KMS-11 (cell line): Measurements from ENCODE around the gene TMPRSS9.

Experiments
- H2AFZ ChIP-seq: fragments of 200-600 bp; sonication (generic); 2 replicates; pipeline ENCODE4 v1.6.1; 2016; ENCODE audit warnings: antibody characterized with exemption, mixed run types, low read depth
- H3K27ac ChIP-seq: fragments of 200-600 bp; sonication (generic); 2 replicates; pipeline ENCODE4 v1.6.1; 2016; ENCODE audit warnings: mild to moderate bottlenecking, mixed run types
- H3K27me3 ChIP-seq: fragments of 200-600 bp; sonication (generic); 2 replicates; pipeline ENCODE4 v1.6.1; 2017; ENCODE audit warnings: mild to moderate bottlenecking, low read depth, mixed run types, moderate library complexity; ENCODE audit not compliant: insufficient read depth
- H3K36me3 ChIP-seq: fragments of 200-600 bp; sonication (generic); 2 replicates; pipeline ENCODE4 v1.6.1; 2017; ENCODE audit warnings: mild to moderate bottlenecking, mixed run types; ENCODE audit not compliant: insufficient read depth
- H3K4me1 ChIP-seq: fragments of 200-600 bp; sonication (generic); 2 replicates; pipeline ENCODE4 v1.6.1; 2016; ENCODE audit warnings: mild to moderate bottlenecking, low read depth, mixed run types; ENCODE audit not compliant: poor library complexity, severe bottlenecking
- H3K4me2 ChIP-seq: fragments of 200-600 bp; sonication (generic); 2 replicates; pipeline ENCODE4 v1.7.0; 2016; ENCODE audit warnings: mild to moderate bottlenecking, mixed run types
- H3K4me3 ChIP-seq: fragments of 200-600 bp; sonication (generic); IDR thresholded peaks from 2 replicates; pipeline ENCODE4 v1.6.1; 2017; ENCODE audit warnings: low read depth, low read length, mixed read lengths; ENCODE audit not compliant: insufficient read depth
- H3K79me2 ChIP-seq: fragments of 200-600 bp; sonication (generic); 2 replicates; pipeline ENCODE4 v1.6.1; 2016; ENCODE audit warnings: low read depth, mixed run types; ENCODE audit not compliant: insufficient read depth
- H3K9ac ChIP-seq: fragments of 200-600 bp; sonication (generic); 2 replicates; pipeline ENCODE4 v1.6.1; 2016; ENCODE audit warnings: mild to moderate bottlenecking, mixed run types
- H4K20me1 ChIP-seq: fragments of 200-600 bp; sonication (generic); 2 replicates; pipeline ENCODE4 v1.6.1; 2016; ENCODE audit warnings: mild to moderate bottlenecking, mixed run types; ENCODE audit not compliant: insufficient read depth
- CTCF ChIP-seq: fragments of 200-600 bp; sonication (generic); conservative IDR thresholded peaks from 2 replicates; pipeline ENCODE4 v1.6.1; 2017; ENCODE audit warnings: low read depth, mild to moderate bottlenecking, antibody characterized with exemption, low read length, moderate library complexity, mixed read lengths

The TMPRSS9 gene

DNA sequence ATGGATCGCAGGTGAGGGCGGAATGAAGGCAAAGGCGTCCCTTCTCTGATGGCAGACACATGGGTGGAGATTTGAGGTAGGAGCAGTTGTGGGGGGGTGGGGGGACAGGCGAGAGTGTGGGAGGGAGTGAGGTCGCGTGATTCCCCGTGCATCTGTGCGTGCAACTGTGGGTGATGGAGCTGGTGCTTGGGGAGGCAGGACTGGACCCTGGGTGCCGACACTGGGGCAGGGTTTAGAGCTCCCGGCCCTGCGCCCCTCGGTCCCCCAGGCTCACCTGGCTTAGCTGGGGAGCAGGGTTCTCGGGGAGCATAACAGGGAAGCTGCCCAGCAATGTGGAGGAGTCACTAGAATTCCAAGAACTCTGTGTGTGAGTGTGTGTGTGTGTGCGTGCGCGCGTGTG lies 3.4 kb downstream of the TMPRSS9 start:
- no peaks in the 10 kb centered on the region for H4K20me1 ChIP-seq
- H3K4me3 ChIP-seq = no peak overlapping the region
- H3K4me1 ChIP-seq = no peaks in the 10 kb centered on the region
- TF ChIP-seq CTCF = no peak
- no peak overlapping the region for H3K4me2 ChIP-seq
- H3K36me3 ChIP-seq = no peaks in the 10 kb centered on the region
- H3K27ac ChIP-seq = no peak overlapping the region
- no peaks in the 10 kb centered on the region; the same call in 1 of the 2 replicates for H3K27me3 ChIP-seq
- H2AFZ ChIP-seq = no peak overlapping the region
- no peak overlapping the region for H3K9ac ChIP-seq
- H3K79me2 ChIP-seq = no peaks in the 10 kb centered on the region

GRCh38 chr19:2365201-2365970 lies 5.3 kb downstream of the TMPRSS9 start:
- Histone ChIP-seq H3K36me3 (no peaks in the 10 kb centered on the region), H4K20me1 (no peaks in the 10 kb centered on the region), H2AFZ (no peak overlapping the region), H3K79me2 (no peaks in the 10 kb centered on the region), H3K4me2 (no peak overlapping the region), H3K4me3 (no peak overlapping the region), H3K27ac (no peak overlapping the region), H3K9ac (no peak overlapping the region), H3K27me3 (no peaks in the 10 kb centered on the region; the same call in 1 of the 2 replicates), H3K4me1 (peaks cover 11% of the 10 kb centered on the region)
- no peak for TF ChIP-seq CTCF

DNA sequence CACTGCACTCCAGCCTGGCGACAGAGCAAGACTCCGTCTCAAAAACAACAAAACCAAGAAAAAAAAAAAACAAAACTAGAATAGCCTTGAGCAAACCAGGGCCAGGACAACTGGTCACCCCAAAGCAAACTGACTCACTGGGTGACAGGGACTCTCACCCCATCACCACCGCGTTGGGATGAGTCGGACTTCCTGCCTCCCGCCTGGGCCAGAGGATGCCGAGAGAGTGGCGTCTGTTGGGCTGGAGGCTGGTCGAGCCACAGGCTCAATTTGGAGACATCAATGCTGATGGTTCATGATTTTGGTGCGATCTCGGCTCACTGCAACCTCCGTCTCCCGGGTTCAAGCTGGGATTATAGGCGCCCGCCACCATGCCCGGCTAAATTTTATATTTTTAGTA lies 11.6 kb downstream of the TMPRSS9 start:
- H2AFZ ChIP-seq = no peak overlapping the region
- no peaks in the 10 kb centered on the region for H3K36me3 ChIP-seq
- no peak overlapping the region for H3K4me2 ChIP-seq
- no peaks in the 10 kb centered on the region; the same call in 1 of the 2 replicates for H3K27me3 ChIP-seq
- no peak overlapping the region for H3K27ac ChIP-seq
- TF ChIP-seq CTCF = no peak
- H4K20me1 ChIP-seq = no peaks in the 10 kb centered on the region
- no peak overlapping the region for H3K9ac ChIP-seq
- no peak overlapping the region for H3K4me3 ChIP-seq
- peaks cover 11% of the 10 kb centered on the region for H3K4me1 ChIP-seq
- no peaks in the 10 kb centered on the region for H3K79me2 ChIP-seq

DNA sequence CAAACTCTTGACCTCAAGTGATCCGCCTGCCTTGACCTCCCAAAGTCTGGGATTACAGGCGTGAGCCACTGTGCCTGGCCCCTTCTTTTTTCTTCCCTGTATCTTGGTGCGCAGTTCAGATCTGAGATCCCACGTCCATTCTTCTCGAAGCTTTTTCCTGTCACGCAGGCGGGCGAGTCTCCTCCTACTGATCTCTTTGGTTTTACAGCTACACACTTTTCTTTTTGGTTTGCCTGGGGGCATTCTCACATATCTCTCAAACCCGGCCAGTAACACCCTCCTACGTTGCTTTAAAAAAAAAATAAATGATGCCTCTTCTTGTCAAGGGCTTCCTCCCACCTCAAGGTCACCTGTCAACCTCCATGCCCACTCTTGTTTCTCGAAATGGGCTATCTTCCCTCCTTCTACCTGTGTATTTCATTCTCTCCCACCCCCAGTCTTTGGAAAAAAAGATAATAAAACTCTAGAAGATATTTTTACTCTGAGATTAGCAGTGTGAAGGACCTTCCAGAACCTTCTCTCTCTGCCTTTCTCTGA lies 12.1 kb downstream of the TMPRSS9 start:
- H3K4me1 ChIP-seq = peaks cover 11% of the 10 kb centered on the region
- no peak overlapping the region for H3K9ac ChIP-seq
- H3K27ac ChIP-seq = no peak overlapping the region
- H3K4me2 ChIP-seq = no peak overlapping the region
- H3K79me2 ChIP-seq = no peaks in the 10 kb centered on the region
- H3K27me3 ChIP-seq = no peaks in the 10 kb centered on the region; the same call in 1 of the 2 replicates
- H4K20me1 ChIP-seq = no peaks in the 10 kb centered on the region
- no peak overlapping the region for H2AFZ ChIP-seq
- H3K36me3 ChIP-seq = no peaks in the 10 kb centered on the region
- TF ChIP-seq CTCF = no peak
- no peak overlapping the region for H3K4me3 ChIP-seq
